ENCODE results near the gene ALK. TPM values are rescaled to one million over a fixed set of nuclear protein-coding genes. Genes with fewer than 3 reads are reported as not detected.

ALK gene
- total and polyA plus RNA-seq, 12 donors, result 0.09 to 1.8 (median 0.53) TPM; not detected in 1

DNA sequence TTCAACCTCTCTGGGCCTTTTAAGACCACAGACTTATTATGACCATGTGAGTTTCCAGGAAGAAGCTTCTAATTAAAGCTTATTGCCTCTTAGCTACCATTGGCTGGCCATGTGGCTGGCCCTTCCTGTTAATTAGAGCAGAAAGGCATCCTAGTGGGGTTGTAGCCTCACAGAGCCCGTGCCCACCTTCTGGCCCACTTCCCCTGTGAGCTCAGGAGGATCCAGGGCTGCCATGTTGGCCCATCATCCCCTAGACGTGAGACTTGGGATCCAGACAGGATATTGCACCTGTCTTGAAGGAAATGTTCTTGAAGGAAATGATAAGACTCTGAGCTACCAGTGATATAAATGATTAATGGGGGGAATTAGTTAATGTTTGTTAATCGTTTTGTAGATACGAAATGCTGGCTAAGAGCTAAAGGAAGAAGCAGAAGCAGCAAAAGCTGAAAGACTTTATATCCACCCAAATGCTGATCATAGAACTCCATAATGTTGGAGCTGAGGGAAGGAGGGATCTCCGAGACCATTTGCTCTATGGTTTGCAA lies 550.7 kb downstream of the ALK start:
- TF ChIP-seq CTCF (IDR thresholded peaks at IDR 0.05) (no peak), POLR2A (IDR thresholded peaks at IDR 0.05) (no peak)
- H3K4me3 ChIP-seq, result no peak overlapping the region
- WGBS, 4 donors, result 54 to 75% (median 57%) methylated on average over 5 of the region's 5 CpGs
- H3K27ac ChIP-seq, result no peak overlapping the region
- intact Hi-C loops (cut with DNase I), result no loop called here
- no peaks in the 10 kb centered on the region for H3K27me3 ChIP-seq
- DNase-seq, result no peak
- H3K9me3 ChIP-seq (replicated peaks in 1 of 3), result no peaks in the 10 kb centered on the region
- no peaks in the 10 kb centered on the region for H3K4me1 ChIP-seq (replicated peaks in 1 of 2)
- H3K36me3 ChIP-seq (replicated peaks in 1 of 2), result no peaks in the 10 kb centered on the region

GRCh38 chr2:29370173-29370572 lies 551.2 kb downstream of the ALK start:
- WGBS, 4 donors, result 35 to 48% (median 45%) methylated on average over 4 of the region's 4 CpGs
- no peaks in the 10 kb centered on the region for H3K27me3 ChIP-seq
- no peaks in the 10 kb centered on the region for H3K9me3 ChIP-seq (replicated peaks in 1 of 3)
- DNase-seq, result no peak
- no peak for TF ChIP-seq POLR2A (IDR thresholded peaks at IDR 0.05)
- TF ChIP-seq CTCF (IDR thresholded peaks at IDR 0.05), result no peak
- no peak overlapping the region for H3K27ac ChIP-seq
- intact Hi-C loops (cut with DNase I), result no loop called here
- H3K36me3 ChIP-seq (replicated peaks in 1 of 2), result no peaks in the 10 kb centered on the region
- no peaks in the 10 kb centered on the region for H3K4me1 ChIP-seq (replicated peaks in 1 of 2)
- H3K4me3 ChIP-seq, result no peak overlapping the region

- WGBS, 4 donors, result 43 to 54% (median 48%) methylated on average over 3 of the region's 3 CpGs
- Histone ChIP-seq H3K27me3 (no peaks in the 10 kb centered on the region), H3K27ac (no peak overlapping the region), H3K9me3 (replicated peaks in 1 of 3) (no peaks in the 10 kb centered on the region), H3K36me3 (replicated peaks in 1 of 2) (no peaks in the 10 kb centered on the region), H3K4me1 (replicated peaks in 1 of 2) (no peaks in the 10 kb centered on the region), H3K4me3 (no peak overlapping the region)
- TF ChIP-seq CTCF (IDR thresholded peaks at IDR 0.05) (no peak), POLR2A (IDR thresholded peaks at IDR 0.05) (no peak)
- DNase-seq, result no peak
- intact Hi-C loops (cut with DNase I), result no loop called here
Observed at GRCh38 chr2:29368659-29369040, 552.7 kb downstream of the ALK start.

DNA sequence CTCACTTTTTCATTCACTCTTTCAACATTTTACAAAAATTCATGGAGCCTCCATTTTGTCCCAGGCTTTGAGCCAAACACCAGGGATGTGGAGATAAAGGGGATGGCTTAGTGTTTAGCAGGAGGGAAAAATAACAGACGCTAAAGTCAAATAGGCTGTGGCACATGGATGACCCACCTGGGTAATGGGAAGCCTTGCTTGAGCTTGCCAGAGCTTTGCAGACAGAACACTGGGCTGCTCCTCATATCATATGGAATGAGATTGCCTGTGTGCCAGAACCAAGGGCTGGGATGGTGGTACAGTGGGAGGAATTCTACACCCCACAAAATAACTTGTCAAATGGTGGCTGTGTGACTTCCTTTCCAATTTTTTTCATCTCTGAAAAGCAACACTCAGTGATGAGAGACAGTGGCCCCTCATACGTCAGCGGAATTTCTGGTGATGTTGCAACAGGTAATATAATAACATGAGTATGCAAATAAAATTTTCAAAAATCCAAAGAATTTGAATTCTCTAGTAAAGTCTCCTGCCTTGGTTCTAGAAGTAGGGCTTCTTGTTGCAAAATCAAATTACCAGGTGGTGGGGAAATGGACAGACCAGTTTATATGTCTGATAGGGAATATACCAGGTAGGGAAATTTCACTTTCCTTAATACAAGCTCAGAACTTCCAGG lies 553.3 kb downstream of the ALK start:
- DNase-seq, result no peak
- 71 to 78% (median 77%) methylated on average over 3 of the region's 3 CpGs for WGBS, 4 donors
- H3K4me3 ChIP-seq, result no peak overlapping the region
- no peaks in the 10 kb centered on the region for H3K36me3 ChIP-seq (replicated peaks in 1 of 2)
- TF ChIP-seq CTCF (IDR thresholded peaks at IDR 0.05) (no peak), POLR2A (IDR thresholded peaks at IDR 0.05) (no peak)
- H3K27me3 ChIP-seq, result no peaks in the 10 kb centered on the region
- H3K9me3 ChIP-seq (replicated peaks in 1 of 3), result no peaks in the 10 kb centered on the region
- H3K4me1 ChIP-seq (replicated peaks in 1 of 2), result no peaks in the 10 kb centered on the region
- no peak overlapping the region for H3K27ac ChIP-seq
- intact Hi-C loops (cut with DNase I), result no loop called here
